Measurements from ENCODE around the gene SRXN1. TPM values are rescaled to one million over a fixed set of nuclear protein-coding genes. Genes with fewer than 3 reads are reported as not detected.

Gene SRXN1
- total and polyA plus RNA-seq, 12 donors = 11.9 to 42.0 (median 30.9) TPM

- Histone ChIP-seq H3K36me3 (peaks cover 0 to 4% (median 0%) of the 10 kb centered on the region in 9 donors), H3K4me1 (peaks cover 18 to 79% (median 50%) of the 10 kb centered on the region in 9 donors), H3K27me3 (no peaks in the 10 kb centered on the region), H3K4me3 (no peak overlapping the region), H3K27ac (peak overlapping the region in 6 of 10 donors; percentile 31 to 88 (median 48)), H3K9me3 (no peaks in the 10 kb centered on the region)
- DNase-seq = peak in 1 of 2 donors; percentile 50
- intact Hi-C loops (cut with DNase I) = no loop called here
- 72 to 73% methylated on average over 13 of the region's 13 CpGs for WGBS, 2 donors
- ATAC-seq = no peak
- TF ChIP-seq, protein P1, sequence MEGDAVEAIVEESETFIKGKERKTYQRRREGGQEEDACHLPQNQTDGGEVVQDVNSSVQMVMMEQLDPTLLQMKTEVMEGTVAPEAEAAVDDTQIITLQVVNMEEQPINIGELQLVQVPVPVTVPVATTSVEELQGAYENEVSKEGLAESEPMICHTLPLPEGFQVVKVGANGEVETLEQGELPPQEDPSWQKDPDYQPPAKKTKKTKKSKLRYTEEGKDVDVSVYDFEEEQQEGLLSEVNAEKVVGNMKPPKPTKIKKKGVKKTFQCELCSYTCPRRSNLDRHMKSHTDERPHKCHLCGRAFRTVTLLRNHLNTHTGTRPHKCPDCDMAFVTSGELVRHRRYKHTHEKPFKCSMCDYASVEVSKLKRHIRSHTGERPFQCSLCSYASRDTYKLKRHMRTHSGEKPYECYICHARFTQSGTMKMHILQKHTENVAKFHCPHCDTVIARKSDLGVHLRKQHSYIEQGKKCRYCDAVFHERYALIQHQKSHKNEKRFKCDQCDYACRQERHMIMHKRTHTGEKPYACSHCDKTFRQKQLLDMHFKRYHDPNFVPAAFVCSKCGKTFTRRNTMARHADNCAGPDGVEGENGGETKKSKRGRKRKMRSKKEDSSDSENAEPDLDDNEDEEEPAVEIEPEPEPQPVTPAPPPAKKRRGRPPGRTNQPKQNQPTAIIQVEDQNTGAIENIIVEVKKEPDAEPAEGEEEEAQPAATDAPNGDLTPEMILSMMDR (IDR thresholded peaks at IDR 0.05) = no peak
Observed at GRCh38 chr20:598133-598850, 54.7 kb downstream of the SRXN1 start.

DNA sequence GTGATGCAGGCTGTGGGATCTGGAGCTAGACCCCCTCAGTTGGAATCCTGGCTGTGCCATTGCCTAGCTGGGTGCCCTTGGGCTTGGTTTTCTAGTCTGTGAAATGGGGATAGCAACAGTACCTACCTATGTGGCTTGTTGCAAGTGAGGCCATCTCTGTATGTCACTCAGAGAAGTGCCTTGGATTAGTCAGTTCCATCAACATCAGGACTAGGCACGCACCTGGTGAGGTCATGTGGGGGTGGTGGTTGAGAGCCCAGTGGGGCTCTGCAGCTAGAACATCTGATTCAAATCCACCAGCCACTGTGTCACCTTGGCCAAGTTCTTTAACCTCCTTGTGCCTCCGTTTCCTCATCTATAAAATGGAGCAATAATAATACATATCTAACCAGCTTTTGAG lies 55.4 kb downstream of the SRXN1 start:
- no peaks in the 10 kb centered on the region for H3K36me3 ChIP-seq
- TF ChIP-seq, protein P1 (IDR thresholded peaks at IDR 0.05) = no peak
- no peaks in the 10 kb centered on the region for H3K9me3 ChIP-seq
- intact Hi-C loops (cut with DNase I) = no loop called here
- DNase-seq (no peak), ATAC-seq (no peak)
- peak overlapping the region in 3 of 10 donors; percentile 47 to 88 (median 87) for H3K27ac ChIP-seq
- peaks cover 10 to 72% (median 43%) of the 10 kb centered on the region in 9 donors for H3K4me1 ChIP-seq
- H3K27me3 ChIP-seq = no peaks in the 10 kb centered on the region
- no peak overlapping the region for H3K4me3 ChIP-seq
- WGBS, 2 donors = 92 to 94% methylated on average over 2 of the region's 2 CpGs

Other genes with a start within 250 kb of the SRXN1 start
- gene RBCK1, start 244.9 kb downstream of the SRXN1 start, total RNA-seq = 10 to 100 TPM; 32.0 to 74.2 (median 41.4) TPM
- gene RBCK1, start 244.9 kb downstream of the SRXN1 start, polyA plus RNA-seq = 10 to 100 TPM; 57.9 to 86.8 TPM
- gene TBC1D20, start 190.7 kb downstream of the SRXN1 start, total RNA-seq = 10 to 100 TPM; 20.3 to 28.2 (median 23.5) TPM
- gene TBC1D20, start 190.7 kb downstream of the SRXN1 start, polyA plus RNA-seq = 10 to 100 TPM; 12.9 to 16.7 TPM
- 100 to 1,000 TPM; 111 to 137 (median 129) TPM for gene CSNK2A1, start 109.4 kb downstream of the SRXN1 start, total RNA-seq
- gene CSNK2A1, start 109.4 kb downstream of the SRXN1 start, polyA plus RNA-seq = 10 to 100 TPM; 21.4 to 38.2 TPM
- gene TCF15, start 42.9 kb downstream of the SRXN1 start, total RNA-seq = 10 to 100 TPM in 3 of 10 donors, 1 to 10 TPM in 7; 4.6 to 20.5 (median 7.9) TPM
- 10 to 100 TPM; 12.8 to 41.0 TPM for gene TCF15, start 42.9 kb downstream of the SRXN1 start, polyA plus RNA-seq
- not detected for gene SCRT2, start 22.6 kb upstream of the SRXN1 start, total RNA-seq
- not detected for gene SCRT2, start 22.6 kb upstream of the SRXN1 start, polyA plus RNA-seq
- 1 to 10 TPM; 1.5 to 5.7 (median 2.6) TPM for gene SLC52A3, start 115.3 kb upstream of the SRXN1 start, total RNA-seq
- 1 to 10 TPM; 2.8 to 3.6 TPM for gene SLC52A3, start 115.3 kb upstream of the SRXN1 start, polyA plus RNA-seq
- 1 to 10 TPM in 9 of 10 donors, under 1 TPM in 1; 0.99 to 5.9 (median 1.9) TPM for gene FAM110A, start 180.5 kb upstream of the SRXN1 start, total RNA-seq
- 1 to 10 TPM; 2.0 to 2.3 TPM for gene FAM110A, start 180.5 kb upstream of the SRXN1 start, polyA plus RNA-seq

Data from heart right ventricle (tissue), 16 donors.